ENCODE data around the gene SCT. TPM values are rescaled to one million over a fixed set of nuclear protein-coding genes. Genes with fewer than 3 reads are reported as not detected.

SCT gene
- total and polyA plus RNA-seq, 2 of the 8 experiments (the other 6 are each of a cell fraction or from before 2014, with no cell fraction given), result 1.7 to 2.0 TPM

DNA sequence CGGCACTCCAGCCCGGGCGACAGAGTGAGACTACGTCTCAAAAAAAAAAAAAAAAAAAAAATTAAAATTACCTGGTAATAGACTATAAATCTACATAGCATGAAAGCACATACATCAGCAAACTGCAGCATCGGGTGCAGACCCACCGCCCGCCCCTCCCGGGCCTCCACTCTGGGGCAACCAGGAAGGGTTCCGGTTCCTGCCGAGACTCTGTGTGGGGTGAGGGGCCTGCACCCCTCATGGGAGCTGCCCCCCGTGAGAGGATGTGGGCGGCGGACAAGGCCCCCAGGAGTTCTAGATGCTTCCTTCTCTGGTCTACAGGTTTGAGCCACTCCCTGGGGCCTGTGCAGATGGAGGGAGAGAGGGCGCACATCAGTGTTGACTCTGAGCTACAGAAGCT lies 19.2 kb upstream of the SCT start (continued):
- no peak for TF ChIP-seq SUZ12 (IDR thresholded peaks at IDR 0.05; ENCODE audit: low read length)
- no peak for TF ChIP-seq CEBPB (IDR thresholded peaks at IDR 0.05; ENCODE audit: low read depth, low read length)
- no peak for TF ChIP-seq TBP (IDR thresholded peaks at IDR 0.05; ENCODE audit: low read depth, low read length)
- TF ChIP-seq TCF12 (IDR thresholded peaks at IDR 0.05; ENCODE audit: low read depth, low read length), result no peak
- no peak for TF ChIP-seq YY1 (IDR thresholded peaks at IDR 0.05; ENCODE audit: low read depth, low read length)
- no peak for TF ChIP-seq SP2 (IDR thresholded peaks at IDR 0.05; ENCODE audit: low read length)
- TF ChIP-seq KDM5A (IDR thresholded peaks at IDR 0.05; ENCODE audit: low read length), result no peak
